ENCODE data around the gene LARP4B.

The LARP4B gene

DNA sequence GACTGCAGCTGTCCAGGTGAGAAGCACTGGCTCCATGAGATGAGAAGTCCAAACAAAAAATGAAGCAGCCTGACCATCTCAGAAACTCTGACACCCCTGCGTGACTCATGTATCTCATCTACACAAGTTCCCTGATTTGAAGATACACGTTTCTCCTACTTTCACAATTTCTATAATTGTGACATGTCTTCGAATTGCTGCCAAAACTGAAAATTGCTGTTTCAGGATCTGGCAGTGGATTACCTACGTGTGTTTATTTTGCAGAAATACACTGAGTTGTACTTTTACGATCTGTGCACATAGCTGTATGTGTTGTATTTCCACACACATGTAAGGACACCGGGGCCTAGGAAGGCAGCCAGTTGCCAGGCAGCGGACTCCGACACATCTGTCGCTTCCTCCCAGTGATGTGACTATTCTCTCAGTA lies 53.2 kb downstream of the LARP4B start:
- H3K4me3 Mint-ChIP-seq, result no peak overlapping the region
- peaks cover 72% of the 10 kb centered on the region for H3K36me3 Mint-ChIP-seq (ENCODE audit: low read depth)
- no peaks in the 10 kb centered on the region for H3K27me3 Mint-ChIP-seq
- no peaks in the 10 kb centered on the region for H3K9me3 Mint-ChIP-seq
- no peaks in the 10 kb centered on the region for H3K4me1 Mint-ChIP-seq (ENCODE audit: low read depth)
- H3K27ac Mint-ChIP-seq, result no peak overlapping the region

- no peak overlapping the region for H3K27ac Mint-ChIP-seq
- no peak overlapping the region for H3K4me3 Mint-ChIP-seq
- no peaks in the 10 kb centered on the region for H3K27me3 Mint-ChIP-seq
- peaks cover 5% of the 10 kb centered on the region for H3K4me1 Mint-ChIP-seq (ENCODE audit: low read depth)
- no peaks in the 10 kb centered on the region for H3K9me3 Mint-ChIP-seq
- peaks cover 75% of the 10 kb centered on the region for H3K36me3 Mint-ChIP-seq (ENCODE audit: low read depth)
Observed at GRCh38 chr10:876438-876837, 55.1 kb downstream of the LARP4B start.

GRCh38 chr10:873020-873419 lies 58.5 kb downstream of the LARP4B start:
- peaks cover 62% of the 10 kb centered on the region for H3K36me3 Mint-ChIP-seq (ENCODE audit: low read depth)
- no peaks in the 10 kb centered on the region for H3K9me3 Mint-ChIP-seq
- no peaks in the 10 kb centered on the region for H3K27me3 Mint-ChIP-seq
- H3K27ac Mint-ChIP-seq, result no peak overlapping the region
- H3K4me1 Mint-ChIP-seq (ENCODE audit: low read depth), result peaks cover 20% of the 10 kb centered on the region
- H3K4me3 Mint-ChIP-seq, result no peak overlapping the region

GRCh38 chr10:871951-872403 lies 59.5 kb downstream of the LARP4B start:
- Mint-ChIP-seq H3K4me3 (no peak overlapping the region), H3K27me3 (no peaks in the 10 kb centered on the region), H3K9me3 (no peaks in the 10 kb centered on the region), H3K4me1 (ENCODE audit: low read depth) (peaks cover 20% of the 10 kb centered on the region), H3K27ac (no peak overlapping the region), H3K36me3 (ENCODE audit: low read depth) (peaks cover 59% of the 10 kb centered on the region)

- no peak overlapping the region for H3K4me3 Mint-ChIP-seq
- H3K4me1 Mint-ChIP-seq (ENCODE audit: low read depth), result peaks cover 26% of the 10 kb centered on the region
- H3K27ac Mint-ChIP-seq, result peak overlapping the region; percentile 18
- no peaks in the 10 kb centered on the region for H3K9me3 Mint-ChIP-seq
- H3K27me3 Mint-ChIP-seq, result no peaks in the 10 kb centered on the region
- H3K36me3 Mint-ChIP-seq (ENCODE audit: low read depth), result peaks cover 66% of the 10 kb centered on the region
Observed at GRCh38 chr10:870564-871166, 60.8 kb downstream of the LARP4B start.

DNA sequence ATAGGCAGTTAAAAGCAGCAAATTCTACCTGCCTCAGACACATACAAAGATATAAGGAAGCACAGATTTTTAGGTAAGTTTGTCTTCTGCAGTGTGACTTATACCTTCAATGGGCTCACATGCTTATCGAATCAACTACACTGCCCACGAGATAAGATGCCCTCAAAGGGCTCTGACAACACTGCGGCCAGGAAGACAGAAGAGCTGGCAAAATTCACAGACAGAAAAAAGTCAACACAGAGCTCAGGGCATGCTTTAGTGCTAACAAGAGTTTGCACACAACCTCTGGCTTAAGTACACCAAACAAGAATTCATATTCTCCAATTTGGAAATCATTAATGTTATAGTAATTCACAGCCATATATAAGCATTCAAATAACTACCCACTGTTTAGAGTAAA lies 62.3 kb downstream of the LARP4B start:
- Mint-ChIP-seq H3K27ac (no peak overlapping the region), H3K27me3 (no peaks in the 10 kb centered on the region), H3K9me3 (no peaks in the 10 kb centered on the region), H3K4me3 (no peak overlapping the region), H3K4me1 (ENCODE audit: low read depth) (peaks cover 26% of the 10 kb centered on the region), H3K36me3 (ENCODE audit: low read depth) (peaks cover 70% of the 10 kb centered on the region)

- Mint-ChIP-seq H3K36me3 (ENCODE audit: low read depth) (peaks cover 72% of the 10 kb centered on the region), H3K27me3 (no peaks in the 10 kb centered on the region), H3K9me3 (no peaks in the 10 kb centered on the region), H3K27ac (no peak overlapping the region), H3K4me3 (no peak overlapping the region), H3K4me1 (ENCODE audit: low read depth) (peaks cover 26% of the 10 kb centered on the region)
Observed at GRCh38 chr10:867807-868206, 63.7 kb downstream of the LARP4B start.

DNA sequence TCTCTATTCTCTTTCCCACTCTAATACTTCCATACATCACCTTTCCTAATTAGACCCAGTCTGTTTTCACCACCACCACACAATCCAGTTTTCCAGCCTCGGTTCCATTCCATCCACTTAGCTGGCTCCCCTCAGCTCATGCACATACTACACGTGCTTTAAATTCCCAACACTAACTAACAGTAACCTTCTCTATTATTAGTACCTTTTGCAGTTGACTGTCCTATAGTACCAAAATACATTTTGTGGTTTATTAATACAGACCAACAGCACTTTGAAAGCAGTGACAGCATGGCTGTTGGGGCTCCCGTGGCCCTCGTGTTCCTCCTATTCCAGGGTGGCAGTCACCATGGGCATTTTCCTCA lies 64.9 kb downstream of the LARP4B start:
- Mint-ChIP-seq H3K4me1 (ENCODE audit: low read depth) (peaks cover 21% of the 10 kb centered on the region), H3K9me3 (no peaks in the 10 kb centered on the region), H3K27ac (no peak overlapping the region), H3K4me3 (no peak overlapping the region), H3K27me3 (no peaks in the 10 kb centered on the region), H3K36me3 (ENCODE audit: low read depth) (peaks cover 74% of the 10 kb centered on the region)

DNA sequence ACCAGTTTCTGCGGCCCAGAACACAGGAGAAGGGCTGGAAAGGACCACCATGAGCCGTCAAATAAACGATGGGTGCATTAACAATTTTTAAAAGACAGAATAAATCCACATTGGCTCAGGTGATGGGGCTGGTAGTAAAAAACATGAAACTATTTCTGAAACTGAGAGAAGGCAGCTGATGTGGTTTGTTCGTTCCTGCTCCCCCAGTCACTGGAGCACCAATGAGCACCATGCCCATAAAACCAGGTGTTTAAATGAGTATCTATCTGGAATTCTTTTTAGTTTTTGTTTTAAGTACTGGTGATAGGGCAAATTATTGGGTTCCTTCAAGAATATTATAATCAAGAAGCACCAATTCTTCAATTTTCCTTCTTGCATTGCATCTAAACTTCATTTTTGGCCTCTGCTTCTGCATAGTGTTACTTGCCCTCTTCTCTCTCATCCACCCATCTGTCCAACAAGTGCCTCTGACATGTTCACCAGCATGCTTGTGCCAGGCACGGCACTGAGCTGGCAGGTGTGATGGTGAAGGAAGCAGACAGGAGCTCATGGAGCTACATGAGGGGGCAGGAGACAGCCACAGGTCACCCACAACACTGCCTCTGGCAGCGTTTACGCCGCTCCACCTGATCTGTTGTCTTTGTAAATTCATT lies 65.5 kb downstream of the LARP4B start:
- Mint-ChIP-seq H3K27ac (no peak overlapping the region), H3K4me1 (ENCODE audit: low read depth) (peaks cover 19% of the 10 kb centered on the region), H3K4me3 (no peak overlapping the region), H3K9me3 (no peaks in the 10 kb centered on the region), H3K27me3 (no peaks in the 10 kb centered on the region), H3K36me3 (ENCODE audit: low read depth) (peaks cover 78% of the 10 kb centered on the region)

- Mint-ChIP-seq H3K4me3 (no peak overlapping the region), H3K36me3 (ENCODE audit: low read depth) (peaks cover 76% of the 10 kb centered on the region), H3K9me3 (no peaks in the 10 kb centered on the region), H3K4me1 (ENCODE audit: low read depth) (peaks cover 11% of the 10 kb centered on the region), H3K27ac (no peak overlapping the region), H3K27me3 (no peaks in the 10 kb centered on the region)
Observed at GRCh38 chr10:865257-865656, 66.2 kb downstream of the LARP4B start.

GRCh38 chr10:860519-860918 lies 71.0 kb downstream of the LARP4B start:
- Mint-ChIP-seq H3K27ac (no peak overlapping the region), H3K4me3 (no peak overlapping the region), H3K36me3 (ENCODE audit: low read depth) (peaks cover 85% of the 10 kb centered on the region), H3K27me3 (no peaks in the 10 kb centered on the region), H3K4me1 (ENCODE audit: low read depth) (peaks cover 4% of the 10 kb centered on the region), H3K9me3 (no peaks in the 10 kb centered on the region)

GRCh38 chr10:856416-857157 lies 74.9 kb downstream of the LARP4B start:
- no peak overlapping the region for H3K4me3 Mint-ChIP-seq
- peaks cover 80% of the 10 kb centered on the region for H3K36me3 Mint-ChIP-seq (ENCODE audit: low read depth)
- no peaks in the 10 kb centered on the region for H3K27me3 Mint-ChIP-seq

GRCh38 chr10:855671-856070 lies 75.8 kb downstream of the LARP4B start:
- Mint-ChIP-seq H3K4me1 (ENCODE audit: low read depth) (peaks cover 30% of the 10 kb centered on the region), H3K27me3 (no peaks in the 10 kb centered on the region), H3K36me3 (ENCODE audit: low read depth) (peaks cover 81% of the 10 kb centered on the region), H3K4me3 (no peak overlapping the region), H3K27ac (no peak overlapping the region), H3K9me3 (peaks cover 3% of the 10 kb centered on the region)

More at GRCh38 chr10:856416-857157, 74.9 kb downstream of the LARP4B start:
- no peaks in the 10 kb centered on the region for H3K9me3 Mint-ChIP-seq
- peaks cover 22% of the 10 kb centered on the region for H3K4me1 Mint-ChIP-seq (ENCODE audit: low read depth)
- no peak overlapping the region for H3K27ac Mint-ChIP-seq

GRCh38 chr10:855079-855478 lies 76.4 kb downstream of the LARP4B start:
- H3K4me1 Mint-ChIP-seq (ENCODE audit: low read depth), result peaks cover 31% of the 10 kb centered on the region
- no peaks in the 10 kb centered on the region for H3K27me3 Mint-ChIP-seq
- peaks cover 81% of the 10 kb centered on the region for H3K36me3 Mint-ChIP-seq (ENCODE audit: low read depth)
- peaks cover 3% of the 10 kb centered on the region for H3K9me3 Mint-ChIP-seq
- no peak overlapping the region for H3K4me3 Mint-ChIP-seq
- no peak overlapping the region for H3K27ac Mint-ChIP-seq

GRCh38 chr10:853017-853416 lies 78.5 kb downstream of the LARP4B start:
- Mint-ChIP-seq H3K4me3 (no peak overlapping the region), H3K27me3 (no peaks in the 10 kb centered on the region), H3K4me1 (ENCODE audit: low read depth) (peaks cover 38% of the 10 kb centered on the region), H3K36me3 (ENCODE audit: low read depth) (peaks cover 85% of the 10 kb centered on the region), H3K9me3 (peaks cover 3% of the 10 kb centered on the region), H3K27ac (no peak overlapping the region)
